Mucosa of descending colon (tissue), 3 donors: ENCODE data around the gene NSUN6. TPM values are rescaled to one million over a fixed set of nuclear protein-coding genes. Genes with fewer than 3 reads are reported as not detected.

ENCODE experiments used
- ATAC-seq: fragments of 200-7000 bp; cut with Tn5 transposase; one replicate; pipeline ENCODE4 v1.9.1; 2020; ENCODE audit warnings: mild to moderate bottlenecking, moderate library complexity
- DNase-seq, 3 donors: peaks; one replicate each; pipeline ENCODE4 v3.0.0-alpha.2; 2020
- H3K36me3 ChIP-seq: fragments of 200-600 bp; one replicate; pipeline ENCODE4 v1.8.0; 2021; ENCODE audit warnings: low read depth, mild to moderate bottlenecking
- H3K4me1 ChIP-seq: fragments of 200-600 bp; one replicate; pipeline ENCODE4 v1.8.0; 2021; ENCODE audit warnings: low read depth, mild to moderate bottlenecking
- H3K4me3 ChIP-seq: fragments of 200-600 bp; one replicate; pipeline ENCODE4 v1.8.0; 2021; ENCODE audit warnings: mild to moderate bottlenecking
- H3K9me3 ChIP-seq: fragments of 200-600 bp; one replicate; pipeline ENCODE4 v1.8.0; 2021; ENCODE audit warnings: mild to moderate bottlenecking
- CTCF ChIP-seq: fragments of 200-600 bp; IDR thresholded peaks from one replicate; pipeline ENCODE4 v1.8.0; 2022; ENCODE audit warnings: antibody characterized with exemption, mild to moderate bottlenecking
- intact Hi-C, 2 donors: fragments of 100-400 bp; cut with DNase I in 1 of 2; cut with micrococcal nuclease in 1 of 2; formaldehyde crosslinking; loops; one replicate each; pipeline versions ENCODE4 v1.11.0 to v1.11.1; 2022; cut with DNase I, micrococcal nuclease
- total RNA-seq, 3 donors: library from RNA; stranded (reverse); fragmentation: NEBNext Ultra II Directional in 2 of 3; extraction: Animal tissue kit (Norgen Biotek cat#: 25700) in 2 of 3; gene quantifications; one replicate each; pipeline versions ENCODE4 v1.2.1 to v1.2.4, GENCODE V29; 2021 to 2023
- donor health status: DM: no; HTN: no; CAD: no; lungs with moderate emphysema.
- donor health status: DM: no; HTN: no; CAD: no.
- donor health status: DM: no; HTN: yes; CAD: no.

Gene NSUN6
- total RNA-seq, 3 donors from 2014 or later = 10.2 to 21.1 (median 13.6) TPM

GRCh38 chr10:18497806-18498369 lies 153.5 kb downstream of the NSUN6 start:
- intact Hi-C loops = no loop called here
- Histone ChIP-seq H3K36me3 (no peaks in the 10 kb centered on the region), H3K9me3 (no peaks in the 10 kb centered on the region), H3K4me1 (no peaks in the 10 kb centered on the region), H3K4me3 (no peak overlapping the region)
- TF ChIP-seq CTCF = no peak
- DNase-seq = no peak
- ATAC-seq = no peak

Other genes with a start within 250 kb of the NSUN6 start
- gene ARL5B, start 7.8 kb upstream of the NSUN6 start, total RNA-seq = 10 to 100 TPM; 13.8 to 19.3 (median 14.5) TPM